Epithelial cell of esophagus (primary cell): ENCODE data around the gene MEPCE.

Experiments
- DNase-seq: peaks from one replicate; pipeline ENCODE4 v3.0.0; 2010; ENCODE audit warnings: low read depth
- H3K4me3 ChIP-seq: 2 replicates; pipeline ENCODE4 v1.5.1; 2011; ENCODE audit warnings: mild to moderate bottlenecking, low read length, control low read depth
- TF ChIP-seq, protein P1 (sequence below): IDR thresholded peaks from 2 replicates; pipeline ENCODE4 v1.5.1; 2011; ENCODE audit warnings: low read depth, mild to moderate bottlenecking, low read length, control low read depth, inconsistent platforms; ENCODE audit not compliant: insufficient read depth; ENCODE audit errors: missing control alignments

The MEPCE gene

GRCh38 chr7:100389437-100390088 lies 40.1 kb upstream of the MEPCE start:
- no peak for DNase-seq
- no peak overlapping the region for H3K4me3 ChIP-seq
- TF ChIP-seq, protein P1, sequence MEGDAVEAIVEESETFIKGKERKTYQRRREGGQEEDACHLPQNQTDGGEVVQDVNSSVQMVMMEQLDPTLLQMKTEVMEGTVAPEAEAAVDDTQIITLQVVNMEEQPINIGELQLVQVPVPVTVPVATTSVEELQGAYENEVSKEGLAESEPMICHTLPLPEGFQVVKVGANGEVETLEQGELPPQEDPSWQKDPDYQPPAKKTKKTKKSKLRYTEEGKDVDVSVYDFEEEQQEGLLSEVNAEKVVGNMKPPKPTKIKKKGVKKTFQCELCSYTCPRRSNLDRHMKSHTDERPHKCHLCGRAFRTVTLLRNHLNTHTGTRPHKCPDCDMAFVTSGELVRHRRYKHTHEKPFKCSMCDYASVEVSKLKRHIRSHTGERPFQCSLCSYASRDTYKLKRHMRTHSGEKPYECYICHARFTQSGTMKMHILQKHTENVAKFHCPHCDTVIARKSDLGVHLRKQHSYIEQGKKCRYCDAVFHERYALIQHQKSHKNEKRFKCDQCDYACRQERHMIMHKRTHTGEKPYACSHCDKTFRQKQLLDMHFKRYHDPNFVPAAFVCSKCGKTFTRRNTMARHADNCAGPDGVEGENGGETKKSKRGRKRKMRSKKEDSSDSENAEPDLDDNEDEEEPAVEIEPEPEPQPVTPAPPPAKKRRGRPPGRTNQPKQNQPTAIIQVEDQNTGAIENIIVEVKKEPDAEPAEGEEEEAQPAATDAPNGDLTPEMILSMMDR = no peak

DNA sequence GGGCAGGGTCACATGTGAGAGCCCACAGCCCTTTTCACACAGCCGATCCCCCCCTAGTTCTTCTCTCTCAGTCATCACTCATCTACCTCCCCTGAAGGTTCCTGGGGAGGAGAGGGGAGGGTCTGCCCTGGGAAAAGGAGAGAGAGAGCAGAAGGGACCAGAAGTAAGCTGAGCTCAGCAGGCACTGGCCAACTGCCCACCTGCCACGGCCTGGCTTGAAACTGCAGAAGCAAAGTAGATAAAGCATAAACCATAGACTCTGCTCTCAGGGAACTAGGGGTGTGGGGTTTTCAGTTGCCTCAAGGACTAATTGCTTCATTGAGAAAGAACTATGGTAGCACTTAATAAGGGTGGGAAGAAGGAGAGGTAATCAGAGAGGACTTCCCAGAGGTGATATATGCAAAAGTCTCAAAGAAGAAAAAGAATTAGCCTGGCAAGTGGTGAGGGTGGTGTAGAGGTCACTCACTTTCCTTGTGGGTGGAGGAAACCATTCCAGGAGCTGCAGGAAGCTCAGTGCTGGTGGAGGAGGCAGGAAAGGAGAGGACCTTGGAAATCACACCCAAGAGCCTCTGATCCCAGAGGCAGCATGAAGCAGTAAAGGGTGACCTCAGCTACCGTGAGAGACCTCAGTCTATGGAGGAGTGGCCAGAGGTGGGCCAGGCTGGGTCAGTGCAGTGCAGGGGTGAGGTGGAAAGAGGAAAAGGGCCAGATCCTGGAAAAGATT lies 39.2 kb upstream of the MEPCE start:
- H3K4me3 ChIP-seq = no peak overlapping the region
- TF ChIP-seq, protein P1 = no peak
- no peak for DNase-seq

DNA sequence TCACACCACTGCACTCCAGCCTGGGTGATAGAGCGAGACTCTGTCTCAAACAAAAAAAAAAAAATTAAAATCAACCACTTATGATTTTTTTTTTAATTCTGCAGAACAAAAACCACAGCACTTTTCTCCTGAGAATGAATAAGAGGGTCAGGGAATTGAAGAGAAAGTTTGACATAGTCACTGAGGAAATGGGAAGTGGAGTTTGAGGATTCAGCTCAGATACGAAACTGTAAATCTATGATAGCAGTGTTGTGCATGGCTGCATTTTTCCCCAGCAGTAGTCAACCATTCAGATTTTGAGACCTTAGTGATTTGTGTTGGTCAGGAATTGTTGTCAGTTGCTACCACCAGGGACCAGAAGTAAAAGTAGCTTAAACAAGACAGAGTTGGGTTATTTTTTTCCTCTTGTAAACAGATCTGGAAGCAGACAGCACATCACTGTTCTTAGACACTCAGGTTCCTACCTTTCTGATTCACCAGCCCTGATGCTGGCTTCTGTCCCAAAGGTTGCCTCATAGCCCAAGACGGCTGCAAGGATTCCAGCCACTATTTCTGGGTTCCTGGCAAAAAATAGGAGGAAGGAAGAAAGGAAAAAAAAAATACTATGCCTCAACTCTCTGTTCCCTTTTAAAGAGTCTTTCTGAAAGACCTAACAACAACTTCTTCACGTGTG lies 36.3 kb upstream of the MEPCE start:
- TF ChIP-seq, protein P1 = no peak
- peak; percentile 51 for DNase-seq
- H3K4me3 ChIP-seq = no peak overlapping the region

- H3K4me3 ChIP-seq = no peak overlapping the region
- TF ChIP-seq, protein P1 = no peak
- no peak for DNase-seq
Measured at GRCh38 chr7:100394077-100394476, 35.6 kb upstream of the MEPCE start.

DNA sequence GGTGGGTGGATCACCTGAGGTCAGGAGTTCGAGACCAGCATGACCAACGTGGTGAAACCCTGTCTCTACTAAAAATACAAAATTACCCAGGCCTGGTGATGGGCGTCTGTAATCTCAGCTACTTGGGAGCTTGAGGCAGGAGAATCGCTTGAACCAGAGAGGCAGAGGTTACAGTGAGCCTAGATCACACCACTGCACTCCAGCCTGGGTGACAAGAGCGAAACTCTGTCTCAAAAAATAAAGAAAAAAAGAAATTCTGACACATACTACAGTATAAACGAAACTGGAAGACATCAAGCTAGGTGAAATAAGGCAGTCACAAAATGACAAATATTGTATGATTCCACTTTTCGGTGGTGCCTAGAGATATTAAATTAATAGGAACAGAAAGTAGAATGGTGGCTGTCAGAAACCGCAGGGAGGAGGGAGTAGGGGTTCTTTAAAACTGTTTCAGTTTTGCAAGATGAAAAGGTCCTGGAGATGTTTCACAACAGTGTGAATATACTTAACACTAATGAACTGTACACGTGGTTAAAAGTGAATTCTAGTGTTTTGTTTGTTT lies 33.1 kb upstream of the MEPCE start:
- no peak for DNase-seq
- no peak overlapping the region for H3K4me3 ChIP-seq
- TF ChIP-seq, protein P1 = no peak

GRCh38 chr7:100397315-100398081 lies 32.1 kb upstream of the MEPCE start:
- H3K4me3 ChIP-seq = no peak overlapping the region
- TF ChIP-seq, protein P1 = no peak
- DNase-seq = no peak
